Mesendoderm (in vitro differentiated cells): ENCODE data around the gene UBE2J2.
A peak's percentile ranks its signal among the peaks of the same experiment; 100 is the strongest.

ENCODE experiments used
- DNase-seq: peaks from one replicate; pipeline ENCODE4 v3.0.0; 2013
- H2AK5ac ChIP-seq: 2 replicates; pipeline ENCODE4 v1.6.1; 2013; ENCODE audit warnings: low read length, inconsistent platforms
- H2BK120ac ChIP-seq: 2 replicates; pipeline ENCODE4 v1.6.1; 2013; ENCODE audit warnings: low read depth, mild to moderate bottlenecking, low read length, moderate library complexity, mixed read lengths
- H2BK15ac ChIP-seq: replicated peaks from 2 replicates; pipeline ENCODE4 v1.6.1; 2013; ENCODE audit warnings: low read depth, mild to moderate bottlenecking, moderate library complexity
- H2BK5ac ChIP-seq: 2 replicates; pipeline ENCODE4 v1.6.1; 2013; ENCODE audit warnings: low read length, inconsistent platforms
- H3K18ac ChIP-seq: 2 replicates; pipeline ENCODE4 v1.6.1; 2013; ENCODE audit warnings: mild to moderate bottlenecking, low read length, mixed read lengths
- H3K23ac ChIP-seq: one replicate; pipeline ENCODE4 v1.6.1; 2013; ENCODE audit warnings: low read length
- H3K27ac ChIP-seq: 2 replicates; pipeline ENCODE4 v1.5.1; 2013; ENCODE audit warnings: low read depth, mild to moderate bottlenecking, inconsistent platforms, low read length, moderate library complexity
- H3K27me3 ChIP-seq: 2 replicates; pipeline ENCODE4 v1.6.1; 2013; ENCODE audit warnings: low read length, control low read depth, mild to moderate bottlenecking, inconsistent platforms; ENCODE audit not compliant: insufficient read depth, poor library complexity
- H3K36me3 ChIP-seq: 2 replicates; pipeline ENCODE4 v1.6.1; 2013; ENCODE audit warnings: low read length, inconsistent platforms; ENCODE audit not compliant: control insufficient read depth, insufficient read depth
- H3K4ac ChIP-seq: one replicate; pipeline ENCODE4 v1.6.1; 2013; ENCODE audit warnings: low read depth, mild to moderate bottlenecking, low read length, moderate library complexity
- H3K4me1 ChIP-seq: 2 replicates; pipeline ENCODE4 v1.6.1; 2013; ENCODE audit warnings: low read depth, low read length, inconsistent platforms; ENCODE audit not compliant: control insufficient read depth
- H3K4me2 ChIP-seq: 2 replicates; pipeline ENCODE4 v1.6.1; 2013; ENCODE audit warnings: low read length
- H3K4me3 ChIP-seq: 2 replicates; pipeline ENCODE4 v1.5.1; 2013; ENCODE audit warnings: mild to moderate bottlenecking, low read length
- H3K56ac ChIP-seq: one replicate; pipeline ENCODE4 v1.6.1; 2013; ENCODE audit warnings: low read length
- H3K79me1 ChIP-seq: 2 replicates; pipeline ENCODE4 v1.6.1; 2013; ENCODE audit warnings: low read length, inconsistent platforms
- H3K79me2 ChIP-seq: 2 replicates; pipeline ENCODE4 v1.6.1; 2013; ENCODE audit warnings: mild to moderate bottlenecking, low read length; ENCODE audit not compliant: control insufficient read depth, insufficient read depth
- H3K9ac ChIP-seq: 2 replicates; pipeline ENCODE4 v1.6.1; 2013; ENCODE audit warnings: low read length, inconsistent platforms
- H4K5ac ChIP-seq: one replicate; pipeline ENCODE4 v1.6.1; 2013; ENCODE audit warnings: low read length
- H4K8ac ChIP-seq: one replicate; pipeline ENCODE4 v1.6.1; 2013; ENCODE audit warnings: low read depth, mild to moderate bottlenecking, control low read depth, low read length, moderate library complexity
- WGBS: extraction: QIAGEN DNeasy Blood & Tissue Kit; methylation state at CpG from one replicate; pipeline ENCODE4 v1.1.7; 2013; ENCODE audit warnings: low lambda C conversion rate, missing lambda C conversion rate; ENCODE audit not compliant: insufficient coverage; ENCODE audit errors: extremely low coverage; 5-methylcytosine and 5-hydroxymethylcytosine counted together

UBE2J2 gene

DNA sequence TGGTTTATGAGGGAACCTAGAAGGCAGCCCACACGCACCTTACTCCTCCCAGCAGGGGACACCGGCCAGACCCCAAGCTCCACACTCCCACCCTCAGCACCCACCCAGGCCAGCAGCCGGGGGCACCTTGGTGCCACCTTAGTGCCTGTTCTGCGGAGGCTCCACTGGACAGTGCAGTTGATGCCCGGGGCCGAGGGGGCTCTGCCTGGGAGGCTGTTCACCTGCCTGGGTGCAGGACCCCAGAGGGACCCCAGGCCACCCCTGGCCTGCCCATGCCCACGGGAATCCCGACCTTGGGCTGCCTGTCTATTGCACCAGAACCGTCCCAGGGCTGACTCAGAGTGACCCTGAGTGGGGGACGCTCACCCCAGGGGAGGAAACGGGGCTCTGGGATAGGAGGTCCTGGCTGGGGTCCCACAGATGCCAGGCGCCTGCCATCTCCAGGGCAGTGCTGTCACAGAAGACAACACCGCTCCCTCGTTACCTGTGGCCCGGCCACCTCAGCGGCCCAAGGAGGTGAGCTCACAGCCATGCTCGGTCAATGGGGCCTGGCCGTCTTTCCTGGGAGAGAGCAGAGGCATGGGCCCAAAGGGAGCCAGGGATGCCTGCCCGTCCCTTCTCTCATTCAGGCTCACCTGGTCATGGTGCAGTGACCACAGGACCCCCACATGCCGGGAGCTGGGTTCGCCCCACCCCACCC, 7.3 kb upstream of the UBE2J2 start:
- Histone ChIP-seq H4K8ac (no peak overlapping the region), H3K79me1 (no peaks in the 10 kb centered on the region), H3K27ac (no peak overlapping the region), H3K9ac (no peak overlapping the region), H3K4ac (no peak overlapping the region), H3K18ac (no peak overlapping the region), H3K56ac (no peak overlapping the region), H2BK120ac (no peak overlapping the region), H3K79me2 (no peaks in the 10 kb centered on the region), H2AK5ac (no peak overlapping the region), H2BK15ac (no peak overlapping the region), H3K4me2 (no peak overlapping the region), H3K23ac (no peak overlapping the region), H3K4me3 (no peak overlapping the region), H3K4me1 (no peaks in the 10 kb centered on the region), H3K36me3 (no peaks in the 10 kb centered on the region), H3K27me3 (no peaks in the 10 kb centered on the region), H2BK5ac (no peak overlapping the region), H4K5ac (no peak overlapping the region)
- no CpG with 5 or more reads among the region's 21 CpGs for WGBS
- DNase-seq: no peak

DNA sequence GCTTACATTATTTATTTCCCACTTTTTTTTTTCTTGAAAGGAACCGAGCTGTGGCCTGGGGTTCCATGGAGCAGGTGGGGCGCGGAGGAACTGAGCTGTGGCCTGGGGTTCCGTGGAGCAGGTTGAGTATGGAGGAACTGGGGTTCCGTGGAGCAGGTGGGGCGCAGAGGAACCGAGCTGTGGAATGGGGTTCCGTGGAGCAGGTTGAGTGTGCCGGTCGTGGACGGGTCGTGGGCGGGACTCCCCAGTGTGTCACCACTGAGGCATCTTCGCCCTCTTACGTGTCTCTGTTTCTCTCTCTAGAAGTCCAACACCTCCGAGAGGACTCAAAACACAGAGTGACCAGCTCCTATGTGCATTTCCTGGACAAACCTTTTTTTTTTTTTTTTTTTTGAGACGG, 5.4 kb upstream of the UBE2J2 start:
- Histone ChIP-seq H3K36me3 (no peaks in the 10 kb centered on the region), H3K27me3 (no peaks in the 10 kb centered on the region), H3K4ac (no peak overlapping the region), H3K79me1 (no peaks in the 10 kb centered on the region), H2BK5ac (no peak overlapping the region), H3K9ac (no peak overlapping the region), H3K18ac (no peak overlapping the region), H2AK5ac (no peak overlapping the region), H3K56ac (no peak overlapping the region), H3K4me1 (no peaks in the 10 kb centered on the region), H2BK120ac (no peak overlapping the region), H4K8ac (no peak overlapping the region), H3K23ac (no peak overlapping the region), H3K4me2 (no peak overlapping the region), H4K5ac (no peak overlapping the region), H3K79me2 (no peaks in the 10 kb centered on the region), H3K4me3 (no peak overlapping the region), H3K27ac (no peak overlapping the region), H2BK15ac (no peak overlapping the region)
- DNase-seq: no peak
- WGBS: no CpG with 5 or more reads among the region's 17 CpGs

DNA sequence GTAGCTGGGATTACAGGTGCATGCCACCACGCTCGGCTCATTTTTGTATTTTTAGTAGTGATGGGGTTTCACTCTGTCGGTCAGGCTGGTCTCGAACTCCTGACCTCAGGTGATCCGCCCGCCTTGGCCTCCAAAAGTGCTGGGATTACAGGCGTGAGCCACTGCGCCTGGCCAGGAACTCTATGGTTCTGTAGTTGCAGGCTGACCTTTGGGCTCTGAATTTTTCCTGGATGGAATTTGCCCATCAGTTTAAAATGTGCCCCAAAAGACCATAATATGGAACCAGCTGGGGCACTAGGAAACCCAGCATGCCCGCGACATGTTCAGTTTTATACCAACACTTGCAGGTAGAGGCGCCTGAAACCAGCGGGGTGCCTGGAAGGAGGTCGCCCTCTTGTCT, 5.0 kb upstream of the UBE2J2 start:
- H2BK120ac ChIP-seq: no peak overlapping the region
- H3K79me2 ChIP-seq: no peaks in the 10 kb centered on the region
- no peak overlapping the region for H3K4me3 ChIP-seq
- DNase-seq: no peak
- no peak overlapping the region for H3K4ac ChIP-seq
- no peaks in the 10 kb centered on the region for H3K4me1 ChIP-seq
- no CpG with 5 or more reads among the region's 13 CpGs for WGBS
- no peak overlapping the region for H3K9ac ChIP-seq
- H2BK15ac ChIP-seq: no peak overlapping the region
- H3K23ac ChIP-seq: no peak overlapping the region
- H4K8ac ChIP-seq: no peak overlapping the region
- no peak overlapping the region for H2AK5ac ChIP-seq
- no peaks in the 10 kb centered on the region for H3K79me1 ChIP-seq
- no peak overlapping the region for H2BK5ac ChIP-seq
- H4K5ac ChIP-seq: no peak overlapping the region
- H3K56ac ChIP-seq: no peak overlapping the region
- H3K27me3 ChIP-seq: no peaks in the 10 kb centered on the region
- H3K27ac ChIP-seq: no peak overlapping the region
- H3K36me3 ChIP-seq: no peaks in the 10 kb centered on the region
- no peak overlapping the region for H3K4me2 ChIP-seq
- H3K18ac ChIP-seq: no peak overlapping the region

DNA sequence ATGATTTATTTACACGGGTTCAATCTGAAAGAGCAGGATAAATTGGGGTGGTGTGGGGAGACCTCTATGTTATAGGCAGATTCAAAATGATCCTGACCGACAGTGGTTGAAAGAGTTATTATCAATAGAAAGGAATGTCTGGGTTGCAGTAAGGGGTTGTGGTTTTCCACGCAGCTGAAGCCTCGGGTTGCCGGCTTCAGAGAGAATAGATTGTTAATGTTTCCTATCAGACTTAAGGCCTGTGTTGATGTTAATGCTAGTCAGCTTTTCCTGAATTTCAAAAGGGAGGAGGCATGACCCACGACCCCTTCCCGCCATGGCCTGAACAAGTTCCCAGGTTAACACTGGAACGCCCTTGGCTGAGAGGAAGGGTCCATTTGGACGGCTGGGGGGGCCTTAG, 2.2 kb upstream of the UBE2J2 start:
- Histone ChIP-seq H2BK120ac (no peak overlapping the region), H4K8ac (no peak overlapping the region), H3K27ac (no peak overlapping the region), H3K4me1 (peaks cover 5% of the 10 kb centered on the region), H3K56ac (no peak overlapping the region), H2BK5ac (no peak overlapping the region), H3K4me3 (no peak overlapping the region), H3K9ac (no peak overlapping the region), H3K18ac (no peak overlapping the region), H4K5ac (no peak overlapping the region), H3K4ac (no peak overlapping the region), H2AK5ac (no peak overlapping the region), H2BK15ac (no peak overlapping the region), H3K79me2 (peaks cover 24% of the 10 kb centered on the region), H3K4me2 (no peak overlapping the region), H3K79me1 (peaks cover 16% of the 10 kb centered on the region), H3K36me3 (no peaks in the 10 kb centered on the region), H3K23ac (no peak overlapping the region), H3K27me3 (no peaks in the 10 kb centered on the region)
- whole genome bisulfite sequencing: no CpG with 5 or more reads among the region's 9 CpGs
- DNase-seq: no peak

DNA sequence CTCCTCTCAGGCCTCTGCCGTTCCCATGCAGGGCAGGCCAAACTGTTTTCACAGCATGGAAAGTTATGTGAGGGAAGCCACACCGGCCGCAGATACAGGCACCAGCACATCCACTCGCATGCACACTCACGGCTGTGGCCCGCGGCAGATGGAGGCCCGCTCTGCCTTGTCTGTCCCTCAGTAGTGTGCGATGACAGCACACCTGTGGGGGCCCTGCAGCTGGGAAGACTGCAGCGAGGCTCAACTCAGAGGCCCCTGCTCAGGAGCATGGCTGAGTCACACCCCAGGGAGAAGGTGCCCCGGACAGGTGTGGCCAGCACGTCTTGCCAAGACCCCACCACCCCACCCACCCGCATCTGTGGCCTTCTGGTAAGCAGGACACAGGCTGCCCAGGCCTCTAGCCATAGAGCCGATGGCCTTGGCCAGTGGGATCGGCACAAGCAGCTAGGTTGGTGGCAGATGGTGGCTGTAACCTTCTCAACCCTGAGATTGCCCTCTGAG, 1.3 kb upstream of the UBE2J2 start:
- Histone ChIP-seq H3K4ac (no peak overlapping the region), H3K79me2 (peaks cover 33% of the 10 kb centered on the region), H2BK5ac (no peak overlapping the region), H3K9ac (no peak overlapping the region), H3K27me3 (no peaks in the 10 kb centered on the region), H3K79me1 (peaks cover 22% of the 10 kb centered on the region), H3K27ac (no peak overlapping the region), H2BK120ac (no peak overlapping the region), H2BK15ac (no peak overlapping the region), H3K4me2 (no peak overlapping the region), H3K56ac (peak overlapping the region; percentile 89), H3K23ac (no peak overlapping the region), H3K4me3 (no peak overlapping the region), H2AK5ac (no peak overlapping the region), H3K36me3 (no peaks in the 10 kb centered on the region), H3K18ac (no peak overlapping the region), H4K5ac (no peak overlapping the region), H3K4me1 (peaks cover 5% of the 10 kb centered on the region), H4K8ac (no peak overlapping the region)
- no CpG with 5 or more reads among the region's 15 CpGs for WGBS
- no peak for DNase-seq
